Thyroid gland (tissue), 4 donors: ENCODE data around the gene UFSP1.

Source experiments
- CTCF ChIP-seq, 6 experiments: fragments of 200-600 bp in 3 of 6; fragments of 450-650 bp in 3 of 6; sonication (generic) in 3 of 6; IDR thresholded peaks; one replicate each; pipeline ENCODE4 v1.5.1; 2016 to 2019; ENCODE audit warnings: antibody characterized with exemption in 6 of 6, mild to moderate bottlenecking in 2 of 6, inconsistent platforms in 1 of 6, moderate library complexity in 1 of 6
- POLR2A ChIP-seq, 2 donors: fragments of 450-650 bp; IDR thresholded peaks; one replicate each; pipeline ENCODE4 v1.6.1; 2017; ENCODE audit warnings: antibody characterized with exemption in 2 of 2, mild to moderate bottlenecking in 2 of 2, moderate library complexity in 1 of 2

DNA sequence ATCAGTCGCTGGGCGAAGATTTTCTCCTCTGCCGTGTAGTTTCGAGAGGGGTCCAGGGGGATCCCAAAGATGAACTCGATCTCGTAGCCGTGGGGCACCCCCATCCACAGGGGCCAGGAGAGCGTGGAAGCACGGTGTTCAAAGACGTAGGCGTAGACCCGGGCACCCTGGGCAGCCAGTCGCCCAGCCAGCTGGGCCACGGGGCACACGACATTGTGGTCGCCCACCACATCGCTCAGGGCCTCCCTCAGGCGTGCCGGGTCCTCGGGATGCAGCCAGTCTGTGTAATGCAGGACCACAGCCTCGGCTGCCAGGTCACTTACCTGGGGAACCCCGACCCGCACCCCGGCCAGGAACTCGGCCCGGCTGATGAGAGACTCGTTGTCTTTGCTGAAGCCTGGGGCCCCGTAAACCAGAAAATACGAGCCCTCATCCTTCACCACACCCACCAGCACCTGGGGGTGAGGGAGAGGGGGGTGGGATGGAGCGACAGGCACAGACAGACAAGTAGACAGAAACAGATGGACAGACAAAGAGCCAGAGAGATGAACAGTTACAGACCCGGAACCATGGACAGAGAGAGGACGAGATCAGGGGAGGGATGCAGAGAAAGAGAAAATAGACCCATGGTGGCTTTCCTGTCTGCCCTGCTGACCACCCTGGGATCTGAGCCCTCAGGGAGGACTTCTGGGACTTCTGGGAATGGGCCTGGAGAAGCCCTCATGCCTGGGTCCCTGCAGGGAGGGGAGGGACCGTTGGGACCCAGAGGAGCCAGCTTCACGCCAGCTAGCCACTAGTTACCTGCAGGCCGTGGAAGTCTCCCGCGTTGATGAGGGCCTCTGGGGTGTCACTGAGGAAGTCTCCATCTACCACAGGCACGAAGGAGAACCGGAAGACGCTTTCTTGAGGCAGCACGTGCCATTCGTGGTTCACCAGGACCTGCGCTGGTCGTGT, 3.1 kb upstream of the UFSP1 start:
- TF ChIP-seq POLR2A (IDR thresholded peaks at IDR 0.05) (no peak), CTCF (IDR thresholded peaks at IDR 0.05) (no peak)
